Adrenal gland (tissue), 5 donors: Measurements from ENCODE around the gene ARHGAP8.

Source experiments
- POLR2A ChIP-seq, 2 donors: fragments of 450-650 bp; IDR thresholded peaks; one replicate each; pipeline ENCODE4 v1.6.1; 2017; ENCODE audit warnings: antibody characterized with exemption in 2 of 2, mild to moderate bottlenecking in 2 of 2, moderate library complexity in 1 of 2
- TF ChIP-seq, protein P1 (sequence below), 6 experiments: fragments of 450-650 bp in 4 of 6; fragments of 200-600 bp in 2 of 6; sonication (generic) in 1 of 6; IDR thresholded peaks; 1 replicate in 5 of 6; 2 replicates in 1 of 6; pipeline versions ENCODE4 v1.5.1 to v1.8.0; 2016 to 2021; ENCODE audit warnings: antibody characterized with exemption in 6 of 6, mild to moderate bottlenecking in 2 of 6, moderate library complexity in 1 of 6
- donor health status: DM: no; HTN: no; CAD: no.

- TF ChIP-seq, protein P1, sequence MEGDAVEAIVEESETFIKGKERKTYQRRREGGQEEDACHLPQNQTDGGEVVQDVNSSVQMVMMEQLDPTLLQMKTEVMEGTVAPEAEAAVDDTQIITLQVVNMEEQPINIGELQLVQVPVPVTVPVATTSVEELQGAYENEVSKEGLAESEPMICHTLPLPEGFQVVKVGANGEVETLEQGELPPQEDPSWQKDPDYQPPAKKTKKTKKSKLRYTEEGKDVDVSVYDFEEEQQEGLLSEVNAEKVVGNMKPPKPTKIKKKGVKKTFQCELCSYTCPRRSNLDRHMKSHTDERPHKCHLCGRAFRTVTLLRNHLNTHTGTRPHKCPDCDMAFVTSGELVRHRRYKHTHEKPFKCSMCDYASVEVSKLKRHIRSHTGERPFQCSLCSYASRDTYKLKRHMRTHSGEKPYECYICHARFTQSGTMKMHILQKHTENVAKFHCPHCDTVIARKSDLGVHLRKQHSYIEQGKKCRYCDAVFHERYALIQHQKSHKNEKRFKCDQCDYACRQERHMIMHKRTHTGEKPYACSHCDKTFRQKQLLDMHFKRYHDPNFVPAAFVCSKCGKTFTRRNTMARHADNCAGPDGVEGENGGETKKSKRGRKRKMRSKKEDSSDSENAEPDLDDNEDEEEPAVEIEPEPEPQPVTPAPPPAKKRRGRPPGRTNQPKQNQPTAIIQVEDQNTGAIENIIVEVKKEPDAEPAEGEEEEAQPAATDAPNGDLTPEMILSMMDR (IDR thresholded peaks at IDR 0.05): no peak
- no peak for TF ChIP-seq POLR2A (IDR thresholded peaks at IDR 0.05)
Measured at GRCh38 chr22:44712962-44713361, 39.4 kb upstream of the ARHGAP8 start.
